Adrenal gland (tissue), 12 donors: ENCODE measurements around the gene UNC79. TPM values are rescaled to one million over a fixed set of nuclear protein-coding genes. Genes with fewer than 3 reads are reported as not detected.
A peak's percentile ranks its signal among the peaks of the same experiment; 100 is the strongest.

ENCODE experiments used
- DNase-seq, 7 donors: peaks; one replicate each; pipeline ENCODE4 v3.0.0-alpha.2; 2019 to 2020
- H3K27ac ChIP-seq, 5 donors: fragments of 200-600 bp; sonication (generic) in 4 of 5; 1 replicate in 3 of 5; 2 replicates in 2 of 5; pipeline versions ENCODE4 v1.5.1 to v1.8.0; 2016 to 2020; ENCODE audit warnings: mild to moderate bottlenecking in 1 of 5
- H3K27me3 ChIP-seq: fragments of 200-600 bp; 2 replicates; pipeline ENCODE4 v1.8.0; 2021
- H3K36me3 ChIP-seq, 2 donors: fragments of 200-600 bp; replicated peaks in 1 of 2; 1 replicate in 1 of 2; 2 replicates in 1 of 2; pipeline versions ENCODE4 v1.5.1 to v1.8.0; 2018 to 2022
- H3K4me1 ChIP-seq, 2 donors: fragments of 200-600 bp; replicated peaks in 1 of 2; 1 replicate in 1 of 2; 2 replicates in 1 of 2; pipeline versions ENCODE4 v1.5.1 to v1.8.0; 2018 to 2021
- H3K4me3 ChIP-seq, 4 donors: fragments of 200-600 bp; sonication (generic) in 3 of 4; one replicate each; pipeline ENCODE4 v1.5.1; 2016 to 2018
- H3K9me3 ChIP-seq, 3 donors: fragments of 200-600 bp; sonication (generic) in 1 of 3; replicated peaks in 1 of 3; 1 replicate in 2 of 3; 2 replicates in 1 of 3; pipeline versions ENCODE4 v1.5.1 to v1.8.0; 2016 to 2021
- POLR2A ChIP-seq, 2 donors: fragments of 450-650 bp; IDR thresholded peaks; one replicate each; pipeline ENCODE4 v1.6.1; 2017; ENCODE audit warnings: antibody characterized with exemption in 2 of 2, mild to moderate bottlenecking in 2 of 2, moderate library complexity in 1 of 2
- WGBS, 4 donors: extraction: QIAGEN DNeasy Blood & Tissue Kit in 2 of 4; methylation state at CpG; one replicate each; pipeline versions ENCODE4 v1.1.5 to v1.1.7; 2013 to 2017; 5-methylcytosine and 5-hydroxymethylcytosine counted together
- intact Hi-C, 2 donors: fragments of 100-400 bp; cut with DNase I; formaldehyde crosslinking; loops; one replicate each; pipeline versions ENCODE4 v1.14.1 to v1.15.0; 2022 to 2023
- polyA plus RNA-seq, 3 donors: library from polyadenylated mRNA; stranded (reverse); fragments of 200-250 nt in 2 of 3; fragments of 350-450 nt in 1 of 3; fragmentation: Illumina TruSeq in 1 of 3; extraction: RNeasy Lipid Tissue Mini Kit (QIAGEN cat#74804) in 1 of 3; gene quantifications; one replicate each; pipeline ENCODE4 v1.2.3, GENCODE V29; 2013 to 2014
- total RNA-seq, 9 donors: library from RNA; depleted of rRNA in 4 of 9; stranded (reverse); fragments of >200 nt in 4 of 9; fragments of 120-200 nt in 1 of 9; fragmentation: NEBNext Ultra II Directional in 1 of 9; extraction: Animal tissue kit (Norgen Biotek cat#: 25700) in 1 of 9; gene quantifications; one replicate each; pipeline versions ENCODE4 v1.1.0 to v1.2.4, GENCODE V29; 2013 to 2023
- TF ChIP-seq, protein P1 (sequence below), 6 experiments: fragments of 450-650 bp in 4 of 6; fragments of 200-600 bp in 2 of 6; sonication (generic) in 1 of 6; IDR thresholded peaks; 1 replicate in 5 of 6; 2 replicates in 1 of 6; pipeline versions ENCODE4 v1.5.1 to v1.8.0; 2016 to 2021; ENCODE audit warnings: antibody characterized with exemption in 6 of 6, mild to moderate bottlenecking in 2 of 6, moderate library complexity in 1 of 6
- donor health status: healthy with polysubstance abuse.
- donor health status: Bipolar disorder and iron deficiency.
- donor health status: DM: yes; HTN: yes; CAD: no.
- donor health status: DM: no; HTN: no; CAD: no.
- donor health status: DM: no; HTN: no; CAD: no.
- donor health status: DM: yes; HTN: yes; CAD: no.

Gene UNC79
- total and polyA plus RNA-seq, 12 donors, result 0.09 to 4.3 (median 1.1) TPM

DNA sequence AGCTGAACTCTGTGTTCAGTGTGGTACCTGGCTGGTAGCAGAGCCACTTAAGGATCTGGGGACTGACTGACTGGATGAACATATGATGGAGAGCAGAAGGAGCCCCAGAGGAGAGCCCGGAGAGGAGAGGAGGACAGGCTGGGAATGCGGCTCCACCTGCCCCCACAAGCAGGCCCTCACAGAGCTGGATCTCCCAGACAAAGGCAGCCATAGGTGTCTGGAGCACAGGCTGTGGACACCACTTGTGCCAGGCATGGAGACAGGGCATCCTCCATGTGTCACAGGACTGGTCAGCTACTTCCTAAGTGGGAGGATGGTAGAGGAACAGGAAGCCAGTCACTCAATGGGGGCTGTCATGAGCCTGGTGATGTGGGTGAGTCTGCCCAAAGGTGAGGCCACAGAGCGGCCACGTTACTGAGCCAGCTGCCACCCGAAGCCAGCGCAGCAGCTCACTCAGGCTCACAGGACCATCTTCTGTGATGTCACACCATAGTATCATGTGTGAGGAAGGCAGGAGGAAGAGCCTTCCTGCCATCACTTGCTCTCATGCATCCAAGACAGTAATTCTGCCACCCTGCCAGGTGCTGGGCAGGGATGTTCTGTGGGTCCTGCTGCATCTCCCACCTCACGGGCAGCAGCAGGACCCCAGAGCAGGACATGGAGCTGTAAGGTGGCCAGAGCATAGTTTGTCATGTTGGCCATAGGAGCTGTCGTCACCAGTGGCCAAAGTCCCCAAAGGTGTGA, 285.4 kb downstream of the UNC79 start:
- H3K9me3 ChIP-seq, result no peaks in the 10 kb centered on the region
- TF ChIP-seq, protein P1, sequence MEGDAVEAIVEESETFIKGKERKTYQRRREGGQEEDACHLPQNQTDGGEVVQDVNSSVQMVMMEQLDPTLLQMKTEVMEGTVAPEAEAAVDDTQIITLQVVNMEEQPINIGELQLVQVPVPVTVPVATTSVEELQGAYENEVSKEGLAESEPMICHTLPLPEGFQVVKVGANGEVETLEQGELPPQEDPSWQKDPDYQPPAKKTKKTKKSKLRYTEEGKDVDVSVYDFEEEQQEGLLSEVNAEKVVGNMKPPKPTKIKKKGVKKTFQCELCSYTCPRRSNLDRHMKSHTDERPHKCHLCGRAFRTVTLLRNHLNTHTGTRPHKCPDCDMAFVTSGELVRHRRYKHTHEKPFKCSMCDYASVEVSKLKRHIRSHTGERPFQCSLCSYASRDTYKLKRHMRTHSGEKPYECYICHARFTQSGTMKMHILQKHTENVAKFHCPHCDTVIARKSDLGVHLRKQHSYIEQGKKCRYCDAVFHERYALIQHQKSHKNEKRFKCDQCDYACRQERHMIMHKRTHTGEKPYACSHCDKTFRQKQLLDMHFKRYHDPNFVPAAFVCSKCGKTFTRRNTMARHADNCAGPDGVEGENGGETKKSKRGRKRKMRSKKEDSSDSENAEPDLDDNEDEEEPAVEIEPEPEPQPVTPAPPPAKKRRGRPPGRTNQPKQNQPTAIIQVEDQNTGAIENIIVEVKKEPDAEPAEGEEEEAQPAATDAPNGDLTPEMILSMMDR (IDR thresholded peaks at IDR 0.05), result no peak
- no peak for TF ChIP-seq POLR2A (IDR thresholded peaks at IDR 0.05)
- intact Hi-C loops, result no loop called here
- H3K4me3 ChIP-seq, result no peak overlapping the region
- H3K4me1 ChIP-seq, result no peaks in the 10 kb centered on the region
- H3K36me3 ChIP-seq, result no peaks in the 10 kb centered on the region
- DNase-seq, result peak in 1 of 7 donors; percentile 23
- H3K27me3 ChIP-seq, result no peaks in the 10 kb centered on the region
- WGBS, 4 donors, result 64 to 93% (median 88%) methylated on average over 3 to 8 of the region's 8 CpGs
- no peak overlapping the region for H3K27ac ChIP-seq

DNA sequence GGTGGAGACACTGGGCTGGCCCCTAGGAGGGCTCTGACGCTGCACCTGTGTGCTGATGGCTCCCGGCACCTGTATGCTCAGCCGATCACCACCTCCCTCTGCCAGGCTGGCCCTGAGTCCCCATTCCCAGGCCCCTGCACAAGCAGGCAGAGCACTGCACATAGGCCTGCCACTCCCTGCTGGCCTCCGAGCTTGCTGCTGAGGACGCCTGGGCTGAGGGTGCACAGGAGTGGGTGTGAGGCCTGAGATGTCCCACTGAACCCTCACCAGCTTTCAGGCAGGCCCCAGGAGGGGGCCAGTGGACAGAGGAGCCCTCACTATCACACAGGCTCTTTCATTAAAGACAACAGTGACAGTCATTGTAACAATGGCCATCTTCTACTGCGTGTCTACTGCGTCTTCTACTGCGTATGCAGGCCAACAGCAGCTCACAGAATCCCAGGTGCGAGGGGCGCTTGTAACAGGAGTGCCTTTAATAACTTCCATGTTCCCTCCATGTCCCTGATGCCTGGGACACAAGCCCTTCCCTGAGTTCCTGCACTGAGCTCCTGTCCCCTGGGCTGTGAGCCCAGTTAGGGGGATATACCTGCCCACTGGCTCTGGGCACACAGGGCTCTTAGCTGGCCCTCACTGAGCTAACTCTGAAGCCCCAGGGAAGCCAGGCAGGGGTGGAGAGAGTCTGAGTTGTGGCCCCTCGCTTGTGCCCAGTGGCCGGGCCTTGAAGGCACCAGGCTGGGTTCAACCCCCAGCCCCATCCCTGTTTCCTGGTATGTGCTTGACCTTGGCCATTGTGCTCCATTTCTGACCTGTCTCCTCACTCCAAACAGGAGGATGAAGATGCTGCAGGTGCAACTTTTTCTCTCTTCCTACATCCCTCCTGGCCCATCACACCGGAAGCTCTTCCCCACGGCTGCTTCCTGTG, 286.3 kb downstream of the UNC79 start:
- 81 to 90% (median 88%) methylated on average over 10 to 14 of the region's 14 CpGs for WGBS, 4 donors
- H3K9me3 ChIP-seq, result no peaks in the 10 kb centered on the region
- no peak overlapping the region for H3K27ac ChIP-seq
- intact Hi-C loops, result no loop called here
- no peaks in the 10 kb centered on the region for H3K36me3 ChIP-seq
- TF ChIP-seq POLR2A (IDR thresholded peaks at IDR 0.05), result no peak
- TF ChIP-seq, protein P1 (IDR thresholded peaks at IDR 0.05), result no peak
- H3K4me3 ChIP-seq, result no peak overlapping the region
- H3K27me3 ChIP-seq, result no peaks in the 10 kb centered on the region
- peak in 1 of 7 donors; percentile 34 for DNase-seq
- no peaks in the 10 kb centered on the region for H3K4me1 ChIP-seq

DNA sequence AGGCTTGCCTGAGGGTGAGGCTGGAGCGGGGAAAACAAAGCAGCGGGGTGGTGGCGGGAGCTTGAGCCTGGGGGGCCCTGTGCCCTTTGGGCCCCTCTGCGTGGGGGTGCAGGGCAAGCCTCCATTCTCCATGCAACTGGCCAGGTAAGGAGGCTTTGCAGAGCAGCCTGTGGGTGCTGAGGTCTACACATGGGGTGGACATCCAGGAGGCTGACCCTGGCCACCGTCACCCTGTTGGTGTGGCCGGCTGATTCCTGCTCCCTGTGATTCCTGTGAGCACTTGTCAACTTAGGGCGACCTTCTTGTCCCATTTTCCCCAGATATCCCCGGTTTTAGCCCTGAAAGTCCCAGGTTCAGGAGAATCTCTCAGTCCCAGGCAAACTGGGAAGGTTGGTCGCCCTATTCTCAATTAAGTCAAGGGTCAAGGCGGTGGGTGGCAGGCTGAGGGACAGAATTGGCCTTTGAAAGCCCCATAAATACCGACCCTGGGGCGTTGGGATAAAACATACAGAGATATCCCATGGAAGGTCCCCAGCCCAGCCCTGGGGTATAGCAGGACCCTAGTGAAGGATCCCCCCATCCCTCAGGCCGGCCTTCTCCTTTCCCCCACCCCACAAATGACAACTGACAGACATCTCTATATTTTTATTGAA, 287.1 kb downstream of the UNC79 start:
- H3K9me3 ChIP-seq, result no peaks in the 10 kb centered on the region
- H3K36me3 ChIP-seq, result no peaks in the 10 kb centered on the region
- no peaks in the 10 kb centered on the region for H3K4me1 ChIP-seq
- intact Hi-C loops, result no loop called here
- DNase-seq, result peak in 1 of 7 donors; percentile 18
- no peak overlapping the region for H3K4me3 ChIP-seq
- WGBS, 4 donors, result 85 to 90% (median 86%) methylated on average over 13 of the region's 13 CpGs
- no peak for TF ChIP-seq POLR2A (IDR thresholded peaks at IDR 0.05)
- TF ChIP-seq, protein P1 (IDR thresholded peaks at IDR 0.05), result no peak
- no peaks in the 10 kb centered on the region for H3K27me3 ChIP-seq
- H3K27ac ChIP-seq, result no peak overlapping the region

DNA sequence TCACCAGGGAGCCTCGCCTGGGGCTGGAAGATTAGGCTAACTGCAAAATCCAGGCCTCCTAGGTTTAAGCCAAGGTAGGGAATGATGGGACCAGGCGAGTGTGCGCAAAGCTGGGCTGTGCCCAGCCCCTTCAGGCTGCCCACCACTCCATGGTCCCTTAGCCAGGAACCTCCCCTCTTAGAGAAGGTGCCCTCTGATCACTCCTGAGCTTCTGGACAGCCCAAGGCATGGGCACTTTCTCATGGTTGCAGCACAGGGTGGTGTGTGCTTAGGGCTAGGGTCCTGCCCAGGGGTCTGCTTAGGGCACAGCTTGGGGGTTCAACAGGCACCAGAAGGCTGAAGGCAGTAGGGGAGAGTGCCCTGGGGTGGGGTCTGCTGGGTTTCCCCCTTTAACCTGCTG, 288.5 kb downstream of the UNC79 start:
- peak in 1 of 7 donors; percentile 14 for DNase-seq
- Histone ChIP-seq H3K36me3 (no peaks in the 10 kb centered on the region), H3K4me1 (no peaks in the 10 kb centered on the region), H3K27ac (no peak overlapping the region), H3K27me3 (no peaks in the 10 kb centered on the region), H3K4me3 (no peak overlapping the region), H3K9me3 (no peaks in the 10 kb centered on the region)
- TF ChIP-seq, protein P1 (IDR thresholded peaks at IDR 0.05), result no peak
- no peak for TF ChIP-seq POLR2A (IDR thresholded peaks at IDR 0.05)
- 70 to 97% (median 85%) methylated on average over 2 to 3 of the region's 3 CpGs for WGBS, 4 donors
- intact Hi-C loops, result no loop called here
